Measurements from ENCODE around the gene RGR.
A peak's percentile ranks its signal among the peaks of the same experiment; 100 is the strongest.

Gene RGR

GRCh38 chr10:84289521-84290200 lies 44.8 kb downstream of the RGR start:
- no CpG with 5 or more reads among the region's 1 CpG for WGBS (ENCODE audit: extremely low coverage, insufficient coverage, low lambda C conversion rate)
- no peak overlapping the region for H4K5ac ChIP-seq (ENCODE audit: low read length)
- no peaks in the 10 kb centered on the region for H3K27me3 ChIP-seq (ENCODE audit: insufficient read depth, low read length, poor library complexity)
- no peak overlapping the region for H3K18ac ChIP-seq (ENCODE audit: low read length)
- H3K23ac ChIP-seq (ENCODE audit: low read length), result no peak overlapping the region
- no peak overlapping the region for H3K4me2 ChIP-seq (ENCODE audit: low read length)
- H2BK5ac ChIP-seq (ENCODE audit: low read length), result no peak overlapping the region
- no peak overlapping the region for H3K4ac ChIP-seq (ENCODE audit: low read depth, low read length)
- H3K4me3 ChIP-seq (ENCODE audit: low read length), result no peak overlapping the region
- no peak overlapping the region for H3K56ac ChIP-seq (ENCODE audit: low read length)
- no peak for DNase-seq
- no peak overlapping the region for H3K27ac ChIP-seq (ENCODE audit: low read depth, low read length)
- H2AK5ac ChIP-seq (ENCODE audit: low read length), result no peak overlapping the region
- peaks cover 3% of the 10 kb centered on the region for H3K4me1 ChIP-seq (ENCODE audit: control insufficient read depth, low read depth, low read length)
- no peak overlapping the region for H3K9ac ChIP-seq (ENCODE audit: low read length)
- H3K79me1 ChIP-seq (ENCODE audit: low read length), result no peaks in the 10 kb centered on the region
- H3K79me2 ChIP-seq (ENCODE audit: control insufficient read depth, insufficient read depth, low read length), result no peaks in the 10 kb centered on the region
- no peak overlapping the region for H2BK15ac ChIP-seq (replicated peaks; ENCODE audit: low read depth)
- H3K36me3 ChIP-seq (ENCODE audit: control insufficient read depth, insufficient read depth, low read length), result no peaks in the 10 kb centered on the region
- no peak overlapping the region for H2BK120ac ChIP-seq (ENCODE audit: low read depth, low read length)
- no peak overlapping the region for H4K8ac ChIP-seq (ENCODE audit: low read depth, low read length)

DNA sequence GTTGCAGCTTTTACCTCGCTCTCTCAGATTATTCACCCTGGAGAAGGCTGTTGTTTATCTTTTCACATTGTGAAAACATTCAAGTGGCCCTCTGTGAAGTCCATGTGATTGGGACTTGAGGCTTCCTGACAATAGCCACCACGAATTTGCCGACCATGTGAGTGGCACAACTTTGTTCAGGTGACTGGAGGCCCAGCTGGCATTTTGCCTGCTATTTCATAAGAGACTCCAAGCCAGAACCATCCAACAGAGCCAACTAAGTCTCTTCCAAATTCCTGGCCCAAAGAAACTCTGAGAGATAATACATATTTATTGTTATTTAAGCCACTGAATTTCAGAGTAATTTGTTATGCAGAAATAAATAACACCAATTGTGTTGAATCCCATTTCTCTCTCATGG lies 45.4 kb downstream of the RGR start:
- WGBS (ENCODE audit: extremely low coverage, insufficient coverage, low lambda C conversion rate), result no CpG with 5 or more reads among the region's 3 CpGs

DNA sequence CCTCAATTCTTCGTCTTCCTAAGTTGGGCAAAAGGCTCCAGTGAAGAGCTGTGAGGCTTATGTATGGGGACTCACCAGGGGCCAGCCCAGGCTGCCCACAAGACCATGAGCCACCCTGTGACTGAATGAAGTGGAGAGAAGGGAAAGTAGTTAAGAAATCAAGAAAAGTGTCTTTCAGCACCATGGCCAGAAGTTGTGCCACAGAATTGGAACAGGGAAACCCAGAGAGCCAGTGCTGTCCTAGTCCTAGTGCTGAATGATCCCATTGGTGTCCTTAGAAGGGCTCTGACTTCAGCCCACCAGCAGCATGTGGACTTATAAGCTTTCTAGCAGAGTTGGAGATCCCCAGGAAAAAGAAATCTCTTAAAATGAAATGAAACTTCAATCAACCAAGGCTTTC lies 46.5 kb downstream of the RGR start:
- H3K79me1 ChIP-seq (ENCODE audit: low read length), result no peaks in the 10 kb centered on the region
- no peaks in the 10 kb centered on the region for H3K36me3 ChIP-seq (ENCODE audit: control insufficient read depth, insufficient read depth, low read length)
- no peak overlapping the region for H3K4ac ChIP-seq (ENCODE audit: low read depth, low read length)
- H3K18ac ChIP-seq (ENCODE audit: low read length), result no peak overlapping the region
- no peak overlapping the region for H3K4me2 ChIP-seq (ENCODE audit: low read length)
- peaks cover 3% of the 10 kb centered on the region for H3K4me1 ChIP-seq (ENCODE audit: control insufficient read depth, low read depth, low read length)
- DNase-seq, result peak; percentile 89
- no peak overlapping the region for H2BK5ac ChIP-seq (ENCODE audit: low read length)
- H3K27me3 ChIP-seq (ENCODE audit: insufficient read depth, low read length, poor library complexity), result no peaks in the 10 kb centered on the region
- H4K5ac ChIP-seq (ENCODE audit: low read length), result no peak overlapping the region
- no peaks in the 10 kb centered on the region for H3K79me2 ChIP-seq (ENCODE audit: control insufficient read depth, insufficient read depth, low read length)
- H3K27ac ChIP-seq (ENCODE audit: low read depth, low read length), result no peak overlapping the region
- H2BK15ac ChIP-seq (replicated peaks; ENCODE audit: low read depth), result no peak overlapping the region
- no peak overlapping the region for H4K8ac ChIP-seq (ENCODE audit: low read depth, low read length)
- H2BK120ac ChIP-seq (ENCODE audit: low read depth, low read length), result no peak overlapping the region
- no peak overlapping the region for H2AK5ac ChIP-seq (ENCODE audit: low read length)
- H3K9ac ChIP-seq (ENCODE audit: low read length), result no peak overlapping the region
- no peak overlapping the region for H3K56ac ChIP-seq (ENCODE audit: low read length)
- no CpG with 5 or more reads among the region's 1 CpG for WGBS (ENCODE audit: extremely low coverage, insufficient coverage, low lambda C conversion rate)
- H3K4me3 ChIP-seq (ENCODE audit: low read length), result no peak overlapping the region
- no peak overlapping the region for H3K23ac ChIP-seq (ENCODE audit: low read length)

More for the DNA sequence above, 45.4 kb downstream of the RGR start:
- Histone ChIP-seq H2BK15ac (replicated peaks; ENCODE audit: low read depth) (no peak overlapping the region), H3K4me3 (ENCODE audit: low read length) (no peak overlapping the region), H3K36me3 (ENCODE audit: control insufficient read depth, insufficient read depth, low read length) (no peaks in the 10 kb centered on the region), H3K27me3 (ENCODE audit: insufficient read depth, low read length, poor library complexity) (no peaks in the 10 kb centered on the region), H3K27ac (ENCODE audit: low read depth, low read length) (no peak overlapping the region), H3K9ac (ENCODE audit: low read length) (no peak overlapping the region), H3K4me2 (ENCODE audit: low read length) (no peak overlapping the region), H3K4ac (ENCODE audit: low read depth, low read length) (no peak overlapping the region), H3K79me1 (ENCODE audit: low read length) (no peaks in the 10 kb centered on the region), H3K18ac (ENCODE audit: low read length) (no peak overlapping the region), H4K8ac (ENCODE audit: low read depth, low read length) (no peak overlapping the region), H2AK5ac (ENCODE audit: low read length) (no peak overlapping the region), H2BK120ac (ENCODE audit: low read depth, low read length) (no peak overlapping the region), H3K4me1 (ENCODE audit: control insufficient read depth, low read depth, low read length) (peaks cover 3% of the 10 kb centered on the region), H3K23ac (ENCODE audit: low read length) (no peak overlapping the region), H4K5ac (ENCODE audit: low read length) (no peak overlapping the region), H2BK5ac (ENCODE audit: low read length) (no peak overlapping the region), H3K56ac (ENCODE audit: low read length) (no peak overlapping the region), H3K79me2 (ENCODE audit: control insufficient read depth, insufficient read depth, low read length) (no peaks in the 10 kb centered on the region)
- DNase-seq, result no peak

- Histone ChIP-seq H2BK15ac (replicated peaks; ENCODE audit: low read depth) (no peak overlapping the region), H3K4me2 (ENCODE audit: low read length) (no peak overlapping the region), H3K79me2 (ENCODE audit: control insufficient read depth, insufficient read depth, low read length) (no peaks in the 10 kb centered on the region), H3K9ac (ENCODE audit: low read length) (no peak overlapping the region), H3K4me1 (ENCODE audit: control insufficient read depth, low read depth, low read length) (peaks cover 3% of the 10 kb centered on the region), H3K23ac (ENCODE audit: low read length) (no peak overlapping the region), H2BK5ac (ENCODE audit: low read length) (no peak overlapping the region), H3K27me3 (ENCODE audit: insufficient read depth, low read length, poor library complexity) (no peaks in the 10 kb centered on the region), H2AK5ac (ENCODE audit: low read length) (no peak overlapping the region), H3K36me3 (ENCODE audit: control insufficient read depth, insufficient read depth, low read length) (no peaks in the 10 kb centered on the region), H3K18ac (ENCODE audit: low read length) (no peak overlapping the region), H3K27ac (ENCODE audit: low read depth, low read length) (no peak overlapping the region), H3K4me3 (ENCODE audit: low read length) (no peak overlapping the region), H3K79me1 (ENCODE audit: low read length) (no peaks in the 10 kb centered on the region), H4K8ac (ENCODE audit: low read depth, low read length) (no peak overlapping the region), H3K56ac (ENCODE audit: low read length) (no peak overlapping the region), H4K5ac (ENCODE audit: low read length) (no peak overlapping the region), H3K4ac (ENCODE audit: low read depth, low read length) (no peak overlapping the region), H2BK120ac (ENCODE audit: low read depth, low read length) (no peak overlapping the region)
- WGBS (ENCODE audit: extremely low coverage, insufficient coverage, low lambda C conversion rate), result no CpG with 5 or more reads among the region's 2 CpGs
- no peak for DNase-seq
These were observed 47.6 kb downstream of the RGR start for GRCh38 chr10:84292502-84292901.

- no peak overlapping the region for H3K23ac ChIP-seq (ENCODE audit: low read length)
- H3K4me1 ChIP-seq (ENCODE audit: control insufficient read depth, low read depth, low read length), result peaks cover 3% of the 10 kb centered on the region
- no peak overlapping the region for H4K8ac ChIP-seq (ENCODE audit: low read depth, low read length)
- WGBS (ENCODE audit: extremely low coverage, insufficient coverage, low lambda C conversion rate), result no CpG with 5 or more reads among the region's 1 CpG
- no peak overlapping the region for H3K27ac ChIP-seq (ENCODE audit: low read depth, low read length)
- H2BK5ac ChIP-seq (ENCODE audit: low read length), result no peak overlapping the region
- H3K36me3 ChIP-seq (ENCODE audit: control insufficient read depth, insufficient read depth, low read length), result no peaks in the 10 kb centered on the region
- H3K79me1 ChIP-seq (ENCODE audit: low read length), result no peaks in the 10 kb centered on the region
- H4K5ac ChIP-seq (ENCODE audit: low read length), result no peak overlapping the region
- no peaks in the 10 kb centered on the region for H3K27me3 ChIP-seq (ENCODE audit: insufficient read depth, low read length, poor library complexity)
- H3K56ac ChIP-seq (ENCODE audit: low read length), result no peak overlapping the region
- no peak overlapping the region for H3K4ac ChIP-seq (ENCODE audit: low read depth, low read length)
- no peaks in the 10 kb centered on the region for H3K79me2 ChIP-seq (ENCODE audit: control insufficient read depth, insufficient read depth, low read length)
- H2BK15ac ChIP-seq (replicated peaks; ENCODE audit: low read depth), result no peak overlapping the region
- no peak overlapping the region for H3K4me2 ChIP-seq (ENCODE audit: low read length)
- no peak for DNase-seq
- no peak overlapping the region for H3K9ac ChIP-seq (ENCODE audit: low read length)
- H3K4me3 ChIP-seq (ENCODE audit: low read length), result no peak overlapping the region
- H2BK120ac ChIP-seq (ENCODE audit: low read depth, low read length), result no peak overlapping the region
- no peak overlapping the region for H2AK5ac ChIP-seq (ENCODE audit: low read length)
- H3K18ac ChIP-seq (ENCODE audit: low read length), result no peak overlapping the region
These were observed 48.3 kb downstream of the RGR start for GRCh38 chr10:84293171-84293570.

- no peak overlapping the region for H4K5ac ChIP-seq (ENCODE audit: low read length)
- H2AK5ac ChIP-seq (ENCODE audit: low read length), result no peak overlapping the region
- no peak overlapping the region for H2BK120ac ChIP-seq (ENCODE audit: low read depth, low read length)
- no peaks in the 10 kb centered on the region for H3K36me3 ChIP-seq (ENCODE audit: control insufficient read depth, insufficient read depth, low read length)
- no peaks in the 10 kb centered on the region for H3K27me3 ChIP-seq (ENCODE audit: insufficient read depth, low read length, poor library complexity)
- no peak overlapping the region for H3K4me3 ChIP-seq (ENCODE audit: low read length)
- no peak overlapping the region for H3K27ac ChIP-seq (ENCODE audit: low read depth, low read length)
- H3K4me2 ChIP-seq (ENCODE audit: low read length), result no peak overlapping the region
- H2BK15ac ChIP-seq (replicated peaks; ENCODE audit: low read depth), result no peak overlapping the region
- H3K23ac ChIP-seq (ENCODE audit: low read length), result no peak overlapping the region
- H3K4ac ChIP-seq (ENCODE audit: low read depth, low read length), result no peak overlapping the region
- DNase-seq, result peak; percentile 93
- H3K79me2 ChIP-seq (ENCODE audit: control insufficient read depth, insufficient read depth, low read length), result no peaks in the 10 kb centered on the region
- no peak overlapping the region for H3K9ac ChIP-seq (ENCODE audit: low read length)
- peaks cover 3% of the 10 kb centered on the region for H3K4me1 ChIP-seq (ENCODE audit: control insufficient read depth, low read depth, low read length)
- no peak overlapping the region for H2BK5ac ChIP-seq (ENCODE audit: low read length)
- no peak overlapping the region for H3K18ac ChIP-seq (ENCODE audit: low read length)
- no peak overlapping the region for H4K8ac ChIP-seq (ENCODE audit: low read depth, low read length)
- H3K56ac ChIP-seq (ENCODE audit: low read length), result peak overlapping the region; percentile 85
- no peaks in the 10 kb centered on the region for H3K79me1 ChIP-seq (ENCODE audit: low read length)
- no CpG with 5 or more reads among the region's 4 CpGs for WGBS (ENCODE audit: extremely low coverage, insufficient coverage, low lambda C conversion rate)
These were observed 48.7 kb downstream of the RGR start for GRCh38 chr10:84293574-84294016.

All from mesendoderm (in vitro differentiated cells).